Tibial nerve (tissue), 4 donors: Measurements from ENCODE around the gene SLC22A31. TPM values are rescaled to one million over a fixed set of nuclear protein-coding genes. Genes with fewer than 3 reads are reported as not detected.
"Not testable (repeated sequence)": the region's sequence is repeated elsewhere in the genome, so short reads cannot be mapped to it uniquely, and the experiment has no call there.

Source experiments
- DNase-seq, 2 donors: peaks; one replicate each; pipeline ENCODE4 v3.0.0-alpha.2; 2019; ENCODE audit warnings: low spot score in 2 of 2
- H3K27ac ChIP-seq, 4 donors: fragments of 200-600 bp; sonication (generic) in 3 of 4; one replicate each; pipeline ENCODE4 v1.5.1; 2017 to 2019; ENCODE audit warnings: mild to moderate bottlenecking in 1 of 4
- H3K27me3 ChIP-seq, 2 donors: fragments of 200-600 bp; sonication (generic) in 1 of 2; one replicate each; pipeline versions ENCODE4 v1.5.1 to v1.6.0; 2017 to 2019
- H3K36me3 ChIP-seq, 3 donors: fragments of 200-600 bp; sonication (generic); one replicate each; pipeline ENCODE4 v1.5.1; 2018 to 2019
- H3K4me1 ChIP-seq, 4 donors: fragments of 200-600 bp; sonication (generic) in 3 of 4; one replicate each; pipeline ENCODE4 v1.5.1; 2017 to 2019
- H3K4me3 ChIP-seq, 4 donors: fragments of 200-600 bp; sonication (generic) in 3 of 4; one replicate each; pipeline ENCODE4 v1.5.1; 2017 to 2019; ENCODE audit warnings: mild to moderate bottlenecking in 1 of 4, moderate library complexity in 1 of 4
- H3K9me3 ChIP-seq, 4 donors: fragments of 200-600 bp; sonication (generic) in 3 of 4; one replicate each; pipeline ENCODE4 v1.5.1; 2017 to 2019
- CTCF ChIP-seq, 5 experiments: fragments of 200-600 bp in 3 of 5; fragments of 450-650 bp in 2 of 5; sonication (generic) in 3 of 5; IDR thresholded peaks; one replicate each; pipeline ENCODE4 v1.5.1; 2016 to 2019; ENCODE audit warnings: antibody characterized with exemption in 5 of 5, mild to moderate bottlenecking in 3 of 5, moderate library complexity in 2 of 5
- EP300 ChIP-seq, 2 donors: sonication (generic); formaldehyde crosslinking; IDR thresholded peaks; one replicate each; pipeline ENCODE4 v1.6.1; 2017; ENCODE audit warnings: antibody characterized with exemption in 2 of 2, mild to moderate bottlenecking in 1 of 2
- POLR2A ChIP-seq, 2 donors: fragments of 450-650 bp; IDR thresholded peaks; one replicate each; pipeline ENCODE4 v1.6.1; 2017; ENCODE audit warnings: antibody characterized with exemption in 2 of 2, mild to moderate bottlenecking in 2 of 2, moderate library complexity in 2 of 2
- WGBS, 2 donors: methylation state at CpG; one replicate each; pipeline ENCODE4 v1.1.5; 2018; 5-methylcytosine and 5-hydroxymethylcytosine counted together
- total RNA-seq, 4 donors: library from RNA; depleted of rRNA; stranded (reverse); fragments of >200 nt; gene quantifications; one replicate each; pipeline ENCODE4 v1.1.0, GENCODE V29; 2016

SLC22A31 gene
- total RNA-seq, 4 donors from 2014 or later: 1.4 to 3.3 TPM; not detected in 2

- no peak overlapping the region for H3K27ac ChIP-seq
- DNase-seq: no peak
- peaks cover 0 to 8% (median 0%) of the 10 kb centered on the region in 4 donors for H3K9me3 ChIP-seq
- TF ChIP-seq CTCF (IDR thresholded peaks at IDR 0.05): no peak
- TF ChIP-seq EP300 (IDR thresholded peaks at IDR 0.05): no peak
- TF ChIP-seq POLR2A (IDR thresholded peaks at IDR 0.05): no peak
- peaks cover 0 to 5% of the 10 kb centered on the region in 2 donors for H3K27me3 ChIP-seq
- H3K4me1 ChIP-seq: peaks cover 0 to 16% (median 11%) of the 10 kb centered on the region in 4 donors
- WGBS, 2 donors: 57 to 63% methylated on average over 7 to 12 of the region's 12 CpGs
- no peaks in the 10 kb centered on the region for H3K36me3 ChIP-seq
- no peak overlapping the region for H3K4me3 ChIP-seq
These were observed 44.4 kb upstream of the SLC22A31 start for GRCh38 chr16:89244754-89245153.

- H3K4me3 ChIP-seq, H3K27me3 ChIP-seq, H3K27ac ChIP-seq, H3K36me3 ChIP-seq, DNase-seq, H3K9me3 ChIP-seq: not testable (repeated sequence)
- H3K4me1 ChIP-seq: peaks cover 0 to 16% (median 11%) of the 10 kb centered on the region in 4 donors
- 77 to 80% methylated on average over 13 of the region's 13 CpGs for whole genome bisulfite sequencing, 2 donors
These were observed 43.9 kb upstream of the SLC22A31 start for GRCh38 chr16:89244264-89244663.

DNA sequence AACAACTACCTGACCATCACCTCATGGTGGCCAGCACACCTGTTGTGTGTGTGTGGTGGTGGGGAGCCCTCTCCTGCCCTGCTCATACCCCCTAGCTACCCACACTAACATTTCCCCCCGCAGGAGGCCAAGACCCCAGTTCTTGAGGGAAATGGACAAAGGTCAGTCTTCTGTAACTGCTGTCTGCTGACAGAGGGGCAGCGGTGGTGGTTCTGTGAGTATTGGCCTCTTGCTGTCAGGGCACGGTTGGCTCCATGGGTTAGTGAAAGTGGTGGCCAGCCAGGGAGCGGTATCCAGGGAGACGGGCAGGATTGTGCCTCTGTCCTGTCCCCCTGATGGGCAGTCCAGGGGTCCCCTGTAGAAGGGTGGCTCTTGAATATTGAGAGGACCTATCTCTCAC, 43.3 kb upstream of the SLC22A31 start:
- TF ChIP-seq POLR2A (IDR thresholded peaks at IDR 0.05) (no peak), CTCF (IDR thresholded peaks at IDR 0.05) (no peak), EP300 (IDR thresholded peaks at IDR 0.05) (no peak)
- peaks cover 0 to 16% (median 11%) of the 10 kb centered on the region in 4 donors for H3K4me1 ChIP-seq
- no peaks in the 10 kb centered on the region for H3K36me3 ChIP-seq
- no peak overlapping the region for H3K27ac ChIP-seq
- DNase-seq: no peak
- H3K4me3 ChIP-seq: no peak overlapping the region
- 55 to 66% methylated on average over 4 to 5 of the region's 5 CpGs for WGBS, 2 donors
- peaks cover 0 to 7% (median 0%) of the 10 kb centered on the region in 4 donors for H3K9me3 ChIP-seq
- peaks cover 0 to 5% of the 10 kb centered on the region in 2 donors for H3K27me3 ChIP-seq

DNA sequence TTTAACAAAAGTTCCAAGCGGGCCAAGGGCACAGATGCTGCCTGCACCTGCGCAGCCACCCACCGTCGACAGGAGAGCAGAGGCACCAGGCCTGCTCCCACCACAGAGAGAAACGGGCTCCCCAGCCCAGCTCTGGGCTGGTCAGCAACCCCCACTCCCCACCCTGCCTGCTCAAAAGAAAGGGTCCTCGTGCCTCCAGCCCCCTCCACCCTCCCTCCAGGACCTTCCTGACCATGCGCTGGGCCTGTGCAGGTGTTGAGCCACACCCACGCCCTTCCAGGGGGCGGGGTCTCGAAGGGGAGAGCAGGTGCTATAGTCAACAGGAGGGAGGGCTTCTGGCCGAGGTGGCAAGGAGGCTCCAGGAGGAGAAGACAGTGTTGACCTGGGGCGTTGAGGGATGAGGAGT, 42.5 kb upstream of the SLC22A31 start:
- H3K27ac ChIP-seq: no peak overlapping the region
- TF ChIP-seq EP300 (IDR thresholded peaks at IDR 0.05) (no peak), CTCF (IDR thresholded peaks at IDR 0.05) (no peak), POLR2A (IDR thresholded peaks at IDR 0.05) (no peak)
- no peak overlapping the region for H3K4me3 ChIP-seq
- 51 to 59% methylated on average over 11 to 12 of the region's 12 CpGs for whole genome bisulfite sequencing, 2 donors
- no peak for DNase-seq
- H3K27me3 ChIP-seq: no peaks in the 10 kb centered on the region
- no peaks in the 10 kb centered on the region for H3K36me3 ChIP-seq
- peaks cover 0 to 16% (median 11%) of the 10 kb centered on the region in 4 donors for H3K4me1 ChIP-seq
- H3K9me3 ChIP-seq: no peaks in the 10 kb centered on the region

DNA sequence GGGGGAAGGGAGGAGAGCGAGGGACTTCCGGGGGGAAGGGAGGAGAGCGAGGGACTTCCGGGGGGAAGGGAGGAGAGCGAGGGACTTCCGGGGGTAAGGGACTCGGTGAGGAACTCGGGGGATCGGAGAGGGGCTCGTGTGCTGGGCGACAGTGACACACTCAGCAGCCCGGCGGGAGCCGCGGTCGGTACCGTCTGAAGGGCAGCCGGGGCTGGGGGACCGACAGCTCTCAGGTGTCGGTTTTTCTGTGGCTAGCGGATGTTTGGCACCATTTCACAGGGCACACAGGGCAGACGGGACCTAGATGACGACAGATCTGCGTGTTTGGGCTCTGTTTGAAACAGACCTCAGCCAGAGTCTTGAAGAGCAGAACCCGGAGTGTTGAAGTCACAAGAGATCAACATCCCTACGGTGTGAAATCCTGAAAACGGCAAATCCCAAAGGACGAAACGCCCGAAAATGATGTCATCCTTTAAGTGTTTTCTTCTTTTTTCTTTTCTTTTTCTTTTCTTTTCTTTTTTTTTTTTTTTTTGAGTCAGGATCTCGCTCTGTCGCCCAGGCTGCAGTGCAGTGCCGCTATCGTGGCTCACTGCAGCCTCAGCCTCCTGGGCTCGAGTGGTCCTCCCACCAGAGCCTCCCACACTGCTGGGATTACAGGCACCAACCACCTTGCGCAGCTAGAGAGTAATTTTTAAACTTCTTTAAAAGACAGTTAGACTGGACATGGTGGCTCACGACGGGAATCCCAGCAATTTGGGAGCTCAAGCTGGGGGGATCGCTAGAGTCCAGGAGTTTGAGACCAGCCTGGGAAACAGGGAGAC, 41.1 kb upstream of the SLC22A31 start:
- peak; percentile 40 to 66 for DNase-seq
- H3K27me3 ChIP-seq: no peaks in the 10 kb centered on the region
- peak overlapping the region; percentile 97 to 99 (median 99) for H3K27ac ChIP-seq
- 4 to 5% methylated on average over 39 of the region's 39 CpGs for WGBS, 2 donors
- TF ChIP-seq POLR2A (IDR thresholded peaks at IDR 0.05) (peak; percentile 49 to 80), CTCF (IDR thresholded peaks at IDR 0.05) (no peak), EP300 (IDR thresholded peaks at IDR 0.05) (peak in 1 of 2 donors; percentile 91)
- peaks cover 0 to 6% (median 5%) of the 10 kb centered on the region in 4 donors for H3K4me1 ChIP-seq
- H3K36me3 ChIP-seq: no peaks in the 10 kb centered on the region
- peak overlapping the region; percentile 65 to 81 (median 76) for H3K4me3 ChIP-seq
- H3K9me3 ChIP-seq: no peaks in the 10 kb centered on the region
